CD4-positive, alpha-beta T cell treated with Interleukin-15 for 4 hours (primary cell): ENCODE measurements around the gene DRC7.

Experiments
- DNase-seq: peaks from one replicate; pipeline ENCODE4 v3.0.0-alpha.2; 2020; ENCODE audit warnings: low spot score

Gene DRC7

DNA sequence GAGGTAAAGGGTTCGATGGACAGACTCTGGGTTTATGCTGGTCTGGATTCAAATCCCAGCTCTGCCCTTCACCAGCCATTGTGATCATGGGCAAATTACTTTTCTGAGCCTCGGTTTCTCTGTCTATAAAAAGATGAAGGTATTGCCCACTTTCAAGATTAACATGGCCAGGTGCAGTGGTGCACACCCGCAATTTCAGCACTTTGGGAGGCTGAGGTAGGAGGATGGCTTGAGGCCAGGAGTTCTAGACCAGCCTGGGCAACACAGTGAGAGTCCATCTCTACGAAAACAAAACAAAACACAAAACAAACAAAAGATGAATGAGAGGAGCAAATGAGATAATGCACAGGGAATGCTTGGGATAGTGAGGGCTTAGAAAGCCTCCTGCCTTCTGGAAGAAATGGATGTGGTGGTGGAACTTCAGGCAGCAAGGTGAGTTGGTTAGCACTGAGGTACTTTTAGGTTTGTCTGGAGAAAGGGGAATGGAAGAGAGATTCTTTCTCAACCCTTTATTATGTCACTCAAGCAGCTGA is 18.0 kb upstream of the DRC7 start:
- no peak for DNase-seq

DNA sequence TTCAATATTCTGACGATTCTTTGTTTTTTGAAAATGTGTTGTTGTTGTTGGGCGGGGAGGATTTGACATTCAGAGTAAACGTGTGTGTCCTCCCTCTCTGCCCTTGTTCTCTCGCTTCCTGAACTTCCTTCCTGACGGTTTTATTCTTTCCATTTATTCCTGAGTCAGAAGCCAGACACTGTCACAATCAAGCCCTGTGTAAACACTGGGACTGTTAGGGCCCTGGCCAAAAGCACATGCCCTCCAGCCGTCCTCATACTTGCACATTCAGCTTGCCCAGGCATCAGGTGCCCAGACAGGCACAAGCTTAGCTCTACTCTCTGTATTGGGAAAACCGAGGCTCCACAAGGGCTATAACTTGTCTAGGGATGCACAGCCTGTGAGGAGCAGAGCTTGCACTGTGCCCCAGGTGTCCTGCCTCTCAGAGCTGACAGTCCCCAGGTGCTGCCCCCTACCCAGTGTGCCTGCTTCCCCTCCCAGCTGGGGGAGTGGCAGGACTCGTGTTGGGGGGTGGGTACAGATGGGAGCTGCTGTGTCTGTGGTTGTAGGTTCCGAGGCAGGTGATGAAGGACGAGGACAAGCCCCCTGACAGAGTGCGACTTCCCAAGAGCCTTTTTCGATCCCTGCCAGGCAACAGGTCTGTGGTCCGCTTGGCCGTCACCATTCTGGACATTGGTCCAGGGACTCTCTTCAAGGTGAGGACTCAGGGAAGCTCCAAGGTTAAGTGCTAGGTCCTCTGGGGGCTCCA is 16.8 kb upstream of the DRC7 start:
- DNase-seq: no peak

DNA sequence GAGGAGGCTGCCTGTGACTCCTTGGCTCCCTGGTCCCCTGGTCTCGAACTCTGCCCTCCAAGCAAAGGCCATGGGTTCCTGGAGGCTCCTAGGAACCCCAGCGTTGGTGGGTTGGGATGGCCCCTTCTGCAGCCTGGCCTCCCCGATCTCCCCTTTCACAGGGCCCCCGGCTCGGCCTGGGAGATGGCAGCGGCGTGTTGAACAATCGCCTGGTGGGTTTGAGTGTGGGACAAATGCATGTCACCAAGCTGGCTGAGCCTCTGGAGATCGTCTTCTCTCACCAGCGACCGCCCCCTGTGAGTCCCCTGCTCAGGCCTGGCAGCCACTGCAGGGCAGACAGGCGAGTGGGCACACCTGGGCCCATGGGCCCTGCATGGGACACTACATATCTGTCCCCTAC is 15.6 kb upstream of the DRC7 start:
- no peak for DNase-seq

DNA sequence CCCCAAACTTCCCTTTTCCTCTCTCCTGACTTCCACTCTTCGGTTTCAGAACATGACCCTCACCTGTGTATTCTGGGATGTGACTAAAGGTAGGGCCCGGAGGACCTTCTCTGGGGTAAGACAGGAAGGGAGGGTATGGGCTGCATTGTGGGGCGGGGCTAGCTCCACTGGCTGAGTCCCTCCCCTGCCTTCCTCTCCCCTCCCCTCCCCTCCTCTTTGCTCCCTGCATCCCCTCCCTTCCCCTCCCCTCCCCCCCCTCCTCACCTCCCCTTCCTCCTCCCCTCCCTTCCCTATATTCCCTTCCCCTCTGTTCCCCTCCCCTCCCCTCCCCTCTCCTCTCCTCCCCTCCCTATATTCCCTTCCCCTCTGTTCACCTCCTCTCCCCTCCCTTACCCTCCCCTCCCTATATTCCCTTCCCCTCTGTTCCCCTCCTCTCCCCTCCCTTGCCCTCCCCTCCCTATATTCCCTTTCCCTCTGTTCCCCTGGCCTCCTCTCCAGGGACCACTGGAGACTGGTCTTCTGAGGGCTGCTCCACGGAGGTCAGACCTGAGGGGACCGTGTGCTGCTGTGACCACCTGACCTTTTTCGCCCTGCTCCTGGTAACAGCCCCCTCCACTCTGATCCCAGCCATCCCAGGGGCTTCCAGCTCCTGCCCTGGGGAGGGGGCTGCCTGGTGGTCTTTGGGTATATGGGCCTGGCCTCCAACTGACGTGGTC is 14.7 kb upstream of the DRC7 start:
- DNase-seq: no peak

DNA sequence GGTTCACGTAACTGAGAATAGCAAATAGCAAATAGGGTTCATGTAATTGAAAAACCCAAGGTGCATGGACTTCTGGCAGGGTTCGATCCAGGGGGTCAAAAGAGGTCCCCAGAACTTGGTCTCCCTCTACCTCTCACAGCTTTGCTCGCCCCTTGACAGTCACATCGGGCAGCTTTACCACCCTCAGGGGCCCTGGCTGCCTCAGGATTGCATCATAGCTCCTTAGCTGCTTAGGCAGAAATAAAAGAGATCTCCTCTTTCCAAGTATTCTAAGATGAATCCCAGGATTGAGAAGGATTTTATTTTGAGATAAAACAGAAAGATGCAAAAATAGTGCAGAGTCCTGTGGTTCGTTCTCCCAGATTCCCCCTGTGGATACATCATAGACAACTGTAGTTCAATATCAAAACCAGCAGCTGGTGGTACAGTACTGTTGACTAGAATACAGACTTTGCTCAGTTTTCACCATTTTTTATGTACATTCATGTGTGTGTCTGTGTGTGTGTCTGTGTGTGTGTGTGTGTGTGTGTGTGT is 13.7 kb upstream of the DRC7 start:
- DNase-seq: no peak

DNA sequence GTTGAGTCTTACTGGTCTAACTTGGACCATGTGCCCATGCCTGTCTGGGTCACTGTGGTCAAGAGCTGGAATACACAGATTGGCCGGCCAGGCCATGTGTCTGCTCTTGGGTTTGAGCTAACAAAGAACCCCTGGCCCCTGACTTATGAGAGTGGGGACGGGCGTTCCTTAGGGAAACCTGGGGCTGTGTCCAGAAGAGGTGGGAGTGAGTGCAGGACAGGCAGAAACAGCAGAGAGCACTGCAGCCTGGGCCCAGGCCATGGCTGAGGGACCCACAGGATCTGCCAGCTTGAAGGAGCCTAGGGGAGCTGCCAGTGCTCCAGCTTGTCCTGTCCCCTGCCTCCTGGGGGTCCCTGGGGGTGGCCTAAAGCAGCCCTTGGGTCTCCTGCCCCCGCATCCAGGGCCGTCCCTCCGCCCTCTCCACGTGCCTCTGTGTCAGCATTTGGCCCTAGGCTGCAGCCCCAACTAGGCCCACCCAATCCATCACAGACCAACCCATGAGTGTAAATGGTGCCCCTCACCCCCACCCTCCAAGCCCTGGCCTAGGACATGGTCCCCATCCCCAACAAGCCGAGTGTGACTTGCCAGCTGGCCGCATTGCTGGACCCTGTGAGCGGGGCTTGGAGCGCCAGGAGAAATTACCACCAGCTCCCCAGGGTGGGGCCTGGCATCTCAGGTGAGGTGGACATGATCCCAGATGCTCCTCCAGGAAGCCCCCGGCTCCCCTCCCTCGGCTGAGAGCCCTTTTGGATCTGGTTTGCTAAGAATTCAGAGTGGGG is 12.5 kb upstream of the DRC7 start:
- no peak for DNase-seq

DNA sequence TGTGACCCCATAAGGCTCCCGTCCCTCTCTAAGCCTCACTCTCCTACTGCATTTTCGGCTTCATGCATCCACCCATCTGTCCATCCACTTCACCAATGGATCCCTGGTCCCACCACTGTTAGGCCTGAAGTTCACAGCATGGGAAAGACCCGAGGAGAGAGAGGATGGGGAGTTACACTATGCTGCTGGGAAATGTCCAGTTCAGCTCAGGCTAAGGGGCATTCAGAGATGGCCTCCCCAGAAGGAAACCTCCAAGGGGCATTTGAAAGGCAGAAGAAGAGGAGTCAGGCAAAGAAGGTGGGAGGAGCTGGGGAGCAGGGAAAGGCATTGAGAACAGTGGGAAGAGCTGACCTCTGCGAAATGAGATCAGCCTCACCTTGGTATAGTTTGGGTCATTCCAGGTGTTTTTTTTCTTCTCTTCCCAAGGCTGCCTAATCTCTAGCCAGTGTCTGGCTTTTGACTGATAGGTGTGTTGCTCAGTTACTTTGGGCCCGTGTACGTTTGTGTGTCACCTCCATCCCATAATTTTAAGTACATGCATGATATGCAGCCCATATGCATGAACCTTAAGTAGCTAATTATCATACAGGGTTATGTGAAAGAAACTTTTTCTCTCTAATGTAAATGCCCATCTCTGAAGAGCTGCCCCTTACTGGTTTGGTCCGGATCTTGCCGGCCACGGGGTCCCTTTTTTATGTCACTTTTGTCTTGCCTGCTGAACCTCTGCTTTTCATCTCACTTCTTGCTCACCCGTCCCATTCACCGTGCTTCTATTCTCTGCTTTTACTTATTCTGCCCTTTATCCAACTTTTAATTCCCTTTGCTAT is 11.6 kb upstream of the DRC7 start:
- no peak for DNase-seq

DNA sequence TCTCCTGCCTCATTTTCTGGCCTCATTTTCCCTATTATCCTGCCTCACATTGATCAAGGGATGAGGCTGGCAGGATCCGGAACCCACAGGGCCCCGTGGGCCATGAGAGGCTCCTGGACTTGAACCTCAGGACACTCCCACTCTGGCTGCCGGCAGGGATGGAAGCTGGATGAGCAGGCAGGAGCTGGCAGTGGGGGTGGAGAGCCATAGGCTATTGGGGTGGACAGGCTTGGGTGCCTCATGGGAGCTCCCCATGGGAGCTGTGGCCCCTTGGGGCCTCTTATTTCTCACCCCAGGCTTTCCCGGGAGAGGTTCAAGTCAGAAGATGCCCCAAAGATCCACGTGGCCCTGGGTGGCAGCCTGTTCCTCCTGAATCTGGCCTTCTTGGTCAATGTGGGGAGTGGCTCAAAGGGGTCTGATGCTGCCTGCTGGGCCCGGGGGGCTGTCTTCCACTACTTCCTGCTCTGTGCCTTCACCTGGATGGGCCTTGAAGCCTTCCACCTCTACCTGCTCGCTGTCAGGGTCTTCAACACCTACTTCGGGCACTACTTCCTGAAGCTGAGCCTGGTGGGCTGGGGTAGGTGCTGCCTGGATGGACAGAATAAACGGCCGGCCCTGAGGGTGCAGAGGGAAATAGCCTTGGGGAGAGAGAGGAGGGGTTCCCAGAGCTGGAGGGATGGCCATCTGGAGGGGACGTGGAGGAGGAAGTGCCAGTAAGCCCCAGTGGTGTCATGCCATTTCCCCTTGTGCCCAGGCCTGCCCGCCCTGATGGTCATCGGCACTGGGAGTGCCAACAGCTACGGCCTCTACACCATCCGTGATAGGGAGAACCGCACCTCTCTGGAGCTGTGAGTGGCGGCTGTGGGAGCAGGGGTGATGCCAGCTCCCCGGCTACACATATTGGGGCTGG is 10.7 kb upstream of the DRC7 start:
- DNase-seq: no peak

DNA sequence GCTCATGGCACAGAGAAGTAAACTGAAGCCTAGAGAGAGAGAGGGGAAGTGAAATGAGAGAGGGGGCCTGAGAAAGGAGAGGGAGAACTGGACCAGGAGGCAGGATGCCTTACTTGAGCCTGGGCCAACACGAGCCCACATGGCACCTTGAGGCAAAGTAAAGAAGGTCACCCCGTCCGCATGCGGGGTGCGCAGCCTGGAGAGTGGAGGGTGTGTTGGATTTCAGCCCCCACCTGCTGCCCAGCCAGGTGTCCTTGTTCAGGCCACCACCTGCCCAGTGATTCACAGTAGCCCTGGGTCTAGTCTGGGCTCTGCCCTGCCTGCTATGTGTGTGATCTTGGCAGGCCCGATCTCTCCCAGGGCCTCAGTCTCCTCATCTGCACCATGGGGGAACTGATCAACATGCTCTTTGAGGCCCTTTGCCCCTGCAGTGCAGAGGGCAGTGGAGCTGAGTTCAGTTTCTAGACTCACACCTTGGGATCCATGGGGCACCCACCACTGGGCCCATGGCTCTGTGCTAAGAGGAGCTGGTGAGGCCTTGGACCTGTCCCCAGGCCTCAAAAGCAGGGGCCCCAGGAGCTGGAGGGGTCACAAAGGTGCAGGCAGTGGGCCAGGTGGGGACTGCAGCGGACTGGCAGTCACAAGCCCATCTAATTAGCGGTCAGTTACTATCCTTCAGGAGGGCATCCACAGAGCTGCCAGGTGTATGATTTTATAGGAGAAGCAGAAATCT is 9.8 kb upstream of the DRC7 start:
- DNase-seq: no peak

DNA sequence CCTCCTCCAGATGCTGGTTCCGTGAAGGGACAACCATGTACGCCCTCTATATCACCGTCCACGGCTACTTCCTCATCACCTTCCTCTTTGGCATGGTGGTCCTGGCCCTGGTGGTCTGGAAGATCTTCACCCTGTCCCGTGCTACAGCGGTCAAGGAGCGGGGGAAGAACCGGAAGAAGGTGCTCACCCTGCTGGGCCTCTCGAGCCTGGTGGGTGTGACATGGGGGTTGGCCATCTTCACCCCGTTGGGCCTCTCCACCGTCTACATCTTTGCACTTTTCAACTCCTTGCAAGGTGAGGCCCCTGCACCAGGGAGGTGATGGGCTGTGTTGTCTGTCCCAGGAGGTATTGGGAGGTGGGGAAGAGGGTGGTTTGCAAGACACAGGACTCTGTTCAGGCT is 9.0 kb upstream of the DRC7 start:
- no peak for DNase-seq

DNA sequence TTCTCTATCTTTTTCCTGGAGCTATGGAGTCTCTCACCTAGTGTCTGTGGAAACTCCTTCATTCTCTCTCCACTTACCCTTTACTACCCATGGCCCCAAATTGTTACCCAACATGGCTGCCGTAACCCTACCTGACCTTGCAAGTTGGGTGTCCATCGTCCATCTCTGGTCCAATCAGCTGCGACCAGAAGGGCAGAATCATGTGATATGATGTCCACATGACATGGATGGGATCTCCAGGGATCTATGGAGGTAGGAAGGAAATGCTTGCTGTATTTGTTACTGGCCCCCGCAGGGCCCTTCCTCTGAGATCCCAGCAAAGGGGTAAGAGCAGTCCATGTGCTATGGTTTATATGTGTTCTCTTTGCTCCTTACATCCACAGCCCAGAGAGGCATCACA is 8.0 kb upstream of the DRC7 start:
- no peak for DNase-seq

DNA sequence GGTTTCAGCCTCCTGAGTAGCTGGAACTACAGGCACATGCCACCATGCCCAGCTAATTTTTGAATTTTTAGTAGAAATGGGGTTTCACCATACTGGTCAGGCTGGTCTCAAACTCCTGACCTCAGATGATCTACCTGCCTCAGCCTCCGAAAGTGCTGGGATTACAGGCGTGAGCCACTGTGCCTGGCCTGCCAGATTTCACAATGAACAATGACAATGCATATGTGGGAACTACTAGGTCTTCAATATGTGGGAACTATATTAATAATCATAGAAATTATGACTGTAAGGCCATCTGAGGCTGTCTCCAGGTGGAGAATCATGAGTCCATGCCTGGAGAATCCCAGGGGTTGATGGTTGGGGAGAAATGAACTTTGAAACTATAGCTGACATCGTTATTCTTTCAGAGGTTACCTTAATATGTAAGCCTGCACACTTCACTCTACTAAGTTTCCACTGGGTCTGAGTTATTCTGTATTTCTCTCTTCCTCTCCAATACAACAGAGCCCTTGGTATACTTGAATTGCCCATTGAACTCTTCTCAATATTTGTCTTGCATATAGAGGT is 7.2 kb upstream of the DRC7 start:
- no peak for DNase-seq

DNA sequence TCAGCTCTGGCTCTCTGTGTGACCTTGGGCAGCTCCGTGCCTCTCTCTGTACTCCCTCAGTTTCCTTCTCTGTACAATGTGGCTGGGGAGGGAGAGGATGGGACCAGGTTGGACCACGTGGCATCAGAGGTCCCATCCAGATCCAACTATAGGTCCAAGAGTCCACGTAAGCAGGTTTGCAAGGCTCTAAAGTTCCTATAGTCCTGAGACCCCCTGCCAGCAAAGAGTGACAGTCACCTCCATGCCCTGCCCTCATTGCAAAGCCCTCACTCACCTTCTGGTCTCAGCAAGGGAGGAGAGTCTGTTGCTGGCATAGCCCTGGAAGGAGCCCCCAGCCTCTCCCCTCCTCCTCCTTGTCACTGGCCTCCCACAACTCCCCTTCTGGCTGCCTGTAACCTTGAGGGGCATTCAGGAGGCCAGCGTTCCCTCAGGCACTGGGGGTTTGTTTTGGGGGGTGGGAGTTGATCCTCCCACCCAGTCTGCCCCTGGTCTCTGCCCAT is 6.1 kb upstream of the DRC7 start:
- no peak for DNase-seq

DNA sequence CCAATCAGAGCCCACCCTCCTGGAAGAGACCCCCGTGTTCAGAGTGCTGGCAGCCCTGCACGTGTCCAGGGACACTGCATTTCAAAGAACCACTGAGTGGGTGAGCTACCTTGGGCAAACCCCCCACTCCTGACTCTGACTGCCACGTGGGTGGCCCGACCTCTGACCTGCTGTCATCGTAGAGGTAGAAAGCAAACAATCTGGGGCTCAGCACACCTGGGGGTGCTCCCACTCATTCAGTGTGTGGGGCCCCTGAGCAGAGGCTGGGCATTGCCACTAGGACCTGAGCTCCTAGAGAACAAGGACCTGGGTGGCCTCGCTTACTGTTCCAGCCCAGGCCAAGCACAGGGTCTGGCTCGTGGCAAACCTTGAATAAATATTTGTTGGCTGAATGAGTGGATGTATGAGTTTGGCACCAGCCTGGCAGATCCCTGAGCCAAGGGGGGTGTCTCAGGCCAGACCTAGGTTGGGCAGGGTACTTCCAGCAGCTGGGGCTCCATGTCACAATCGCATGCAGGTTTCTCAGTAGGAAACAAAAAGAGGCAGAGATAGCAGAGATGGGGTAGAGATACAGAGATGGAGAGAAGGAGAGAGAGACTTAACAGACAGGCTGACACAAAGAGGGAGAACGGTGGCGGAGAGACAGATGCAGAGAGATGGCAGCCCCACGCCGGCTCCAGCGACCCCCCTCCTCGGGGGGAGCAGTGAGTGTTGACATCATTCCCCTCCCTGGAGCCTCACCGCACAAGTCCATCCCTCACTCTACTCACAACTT is 5.4 kb upstream of the DRC7 start:
- no peak for DNase-seq

DNA sequence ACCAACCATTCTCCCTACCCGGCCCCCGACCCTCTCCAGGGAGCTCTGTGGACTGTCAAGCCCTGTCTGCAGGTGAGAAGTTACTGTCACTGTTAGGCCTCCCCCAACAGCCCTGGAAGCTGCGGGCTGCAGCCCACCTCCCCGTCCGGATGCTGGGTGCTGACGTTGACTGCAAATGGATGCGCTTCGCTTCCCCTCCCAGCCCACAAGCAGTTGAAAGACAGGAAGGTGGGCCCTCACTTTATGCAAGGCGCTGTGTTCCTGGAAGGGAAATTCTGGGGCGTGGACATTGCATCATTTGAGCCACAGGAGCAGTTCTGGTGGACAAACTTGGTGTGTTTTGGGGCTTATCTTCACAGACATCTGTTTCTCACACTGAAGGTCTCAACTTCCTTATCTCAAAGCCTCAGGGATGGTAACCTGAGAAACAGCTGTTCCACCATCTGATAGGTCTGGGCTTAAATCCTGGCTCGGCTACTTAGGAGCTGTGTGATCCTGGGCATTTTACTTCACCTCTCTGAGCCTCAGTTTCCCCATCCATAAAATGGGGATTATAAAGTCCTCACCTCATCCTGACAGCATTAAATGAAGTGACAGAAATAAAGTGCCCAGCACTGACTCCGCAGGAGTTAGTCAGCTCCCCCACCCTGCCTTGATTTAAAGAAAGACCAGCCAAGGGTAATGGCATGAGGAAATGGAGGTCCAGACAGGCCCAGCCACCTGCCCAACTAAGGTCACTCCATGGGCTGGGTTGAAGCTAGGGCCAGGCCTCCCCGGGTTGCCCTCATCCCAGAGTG is 4.6 kb upstream of the DRC7 start:
- peak; percentile 4 for DNase-seq

DNA sequence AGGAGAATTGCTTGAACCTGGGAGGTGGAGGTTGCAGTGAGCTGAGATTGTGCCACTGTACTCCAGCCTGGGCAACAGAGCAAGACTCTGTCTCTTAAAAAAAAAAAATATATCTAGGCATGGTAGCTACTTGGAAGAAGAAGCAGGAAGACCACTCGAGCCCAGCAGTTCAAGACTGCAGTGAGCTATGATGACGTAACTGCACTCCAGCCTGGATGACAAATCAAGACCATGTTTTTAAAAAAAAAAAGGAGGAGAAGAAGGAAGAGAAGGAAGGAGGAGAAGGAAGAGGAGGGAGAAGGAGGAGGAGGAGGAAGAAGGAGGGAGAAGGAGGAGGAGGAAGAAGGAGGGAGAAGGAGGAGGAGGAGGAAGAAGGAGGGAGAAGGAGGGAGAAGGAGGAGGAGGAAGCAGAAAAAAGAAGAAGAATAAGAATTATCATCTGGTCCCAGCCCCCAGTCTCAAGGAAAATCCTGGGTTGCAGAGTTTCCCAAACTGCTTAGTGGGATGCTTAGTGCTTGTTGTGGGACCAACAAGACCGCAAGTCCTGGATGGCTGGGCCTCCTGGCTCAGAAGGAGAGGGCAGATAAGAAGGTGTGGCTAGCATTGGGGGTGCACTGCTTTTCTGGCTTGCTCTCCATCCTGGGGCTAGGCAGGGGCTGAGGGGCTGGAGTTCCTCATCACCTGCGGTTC is 3.7 kb upstream of the DRC7 start:
- no peak for DNase-seq

DNA sequence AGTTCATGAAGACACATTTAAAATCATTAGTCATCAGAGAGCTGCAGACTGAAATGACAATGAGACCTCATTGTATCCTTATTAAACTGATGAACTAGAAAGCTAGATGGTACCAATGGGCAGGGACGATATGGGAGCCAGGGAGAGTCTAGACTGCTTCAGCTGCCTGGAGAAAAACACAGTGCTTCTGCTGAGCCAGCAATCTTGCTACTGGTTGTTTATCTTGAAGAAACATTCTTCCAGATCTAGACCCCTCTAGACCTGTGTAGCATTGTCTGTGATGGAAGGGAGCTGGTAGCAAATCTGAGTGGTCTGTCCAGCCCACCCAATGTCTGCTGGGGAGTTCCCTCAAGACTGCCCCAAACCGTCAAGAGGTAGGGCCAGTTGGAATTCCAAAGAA is 2.0 kb upstream of the DRC7 start:
- no peak for DNase-seq
